Liver (tissue), 9 donors: Measurements from ENCODE around the gene ZNF410. TPM values are rescaled to one million over a fixed set of nuclear protein-coding genes. Genes with fewer than 3 reads are reported as not detected.

ENCODE experiments used
- DNase-seq: peaks from one replicate; pipeline ENCODE4 v3.0.0-alpha.2; 2017; ENCODE audit warnings: low spot score
- H3K27ac ChIP-seq, 2 donors: one replicate each; pipeline ENCODE4 v1.7.0; 2013; ENCODE audit warnings: inconsistent platforms in 2 of 2, low read length in 2 of 2, control low read depth in 1 of 2, low read depth in 1 of 2, mild to moderate bottlenecking in 1 of 2
- H3K27me3 ChIP-seq, 4 donors: one replicate each; pipeline versions ENCODE4 v1.6.1 to v1.7.0; 2013; ENCODE audit warnings: low read length in 3 of 4, inconsistent platforms in 1 of 4, mild to moderate bottlenecking in 1 of 4, moderate library complexity in 1 of 4; ENCODE audit not compliant: control insufficient read depth in 4 of 4, insufficient read depth in 4 of 4
- H3K36me3 ChIP-seq, 4 donors: one replicate each; pipeline versions ENCODE4 v1.6.1 to v1.7.0; 2013; ENCODE audit warnings: low read length in 3 of 4, mild to moderate bottlenecking in 3 of 4, low read depth in 1 of 4, moderate library complexity in 1 of 4; ENCODE audit not compliant: control insufficient read depth in 4 of 4, insufficient read depth in 3 of 4
- H3K4me1 ChIP-seq, 4 donors: one replicate each; pipeline versions ENCODE4 v1.6.1 to v1.7.0; 2013; ENCODE audit warnings: low read length in 3 of 4, mild to moderate bottlenecking in 3 of 4, moderate library complexity in 1 of 4; ENCODE audit not compliant: control insufficient read depth in 4 of 4, insufficient read depth in 4 of 4
- H3K4me3 ChIP-seq, 3 donors: one replicate each; pipeline versions ENCODE4 v1.6.1 to v1.7.0; 2013; ENCODE audit warnings: low read length in 3 of 3, control low read depth in 1 of 3, low read depth in 1 of 3, mild to moderate bottlenecking in 1 of 3
- H3K9ac ChIP-seq, 2 donors: one replicate each; pipeline ENCODE4 v1.7.0; 2013; ENCODE audit warnings: low read length in 2 of 2, mild to moderate bottlenecking in 2 of 2, moderate library complexity in 2 of 2, control low read depth in 1 of 2, low read depth in 1 of 2
- H3K9me3 ChIP-seq, 4 donors: one replicate each; pipeline versions ENCODE4 v1.6.1 to v1.7.0; 2013; ENCODE audit warnings: low read length in 3 of 4; ENCODE audit not compliant: control insufficient read depth in 4 of 4
- ATF3 ChIP-seq: IDR thresholded peaks from 2 replicates; pipeline ENCODE4 v1.6.1; 2016; ENCODE audit warnings: antibody characterized with exemption
- EGR1 ChIP-seq, 2 donors: IDR thresholded peaks; 2 replicates each; pipeline ENCODE4 v1.6.1; 2016 to 2018; ENCODE audit warnings: antibody characterized with exemption in 2 of 2, low read depth in 2 of 2
- FOXA1 ChIP-seq: IDR thresholded peaks from 2 replicates; pipeline ENCODE4 v1.6.1; 2016; ENCODE audit warnings: antibody characterized with exemption
- FOXA2 ChIP-seq: IDR thresholded peaks from 2 replicates; pipeline ENCODE4 v1.6.1; 2016; ENCODE audit warnings: antibody characterized with exemption
- GABPA ChIP-seq, 2 donors: IDR thresholded peaks in 1 of 2; conservative IDR thresholded peaks in 1 of 2; 2 replicates each; pipeline ENCODE4 v1.6.1; 2016; ENCODE audit warnings: antibody characterized with exemption in 2 of 2, mild to moderate bottlenecking in 1 of 2, moderate library complexity in 1 of 2
- HNF4A ChIP-seq, 2 donors: conservative IDR thresholded peaks; 2 replicates each; pipeline ENCODE4 v1.6.1; 2016; ENCODE audit warnings: antibody characterized with exemption in 2 of 2, mild to moderate bottlenecking in 2 of 2
- HNF4G ChIP-seq: IDR thresholded peaks from 2 replicates; pipeline ENCODE4 v1.6.1; 2016; ENCODE audit warnings: antibody characterized with exemption
- MAX ChIP-seq: IDR thresholded peaks from 2 replicates; pipeline ENCODE4 v1.6.1; 2016; ENCODE audit warnings: antibody characterized with exemption
- NR2F2 ChIP-seq: IDR thresholded peaks from 2 replicates; pipeline ENCODE4 v1.6.1; 2016; ENCODE audit warnings: antibody characterized with exemption
- RAD21 ChIP-seq, 2 donors: IDR thresholded peaks; 2 replicates each; pipeline ENCODE4 v1.6.1; 2016; ENCODE audit warnings: antibody characterized with exemption in 2 of 2, mild to moderate bottlenecking in 2 of 2
- RXRA ChIP-seq, 2 donors: IDR thresholded peaks; 2 replicates each; pipeline ENCODE4 v1.6.1; 2017 to 2018; ENCODE audit warnings: antibody characterized with exemption in 2 of 2, mild to moderate bottlenecking in 1 of 2
- SP1 ChIP-seq: IDR thresholded peaks from 2 replicates; pipeline ENCODE4 v1.6.1; 2018; ENCODE audit warnings: antibody characterized with exemption, mild to moderate bottlenecking
- TAF1 ChIP-seq: conservative IDR thresholded peaks from 2 replicates; pipeline ENCODE4 v1.6.1; 2016; ENCODE audit warnings: antibody characterized with exemption, mild to moderate bottlenecking
- YY1 ChIP-seq: IDR thresholded peaks from 2 replicates; pipeline ENCODE4 v1.6.1; 2016; ENCODE audit warnings: antibody characterized with exemption, mild to moderate bottlenecking
- WGBS: extraction: QIAGEN DNeasy Blood & Tissue Kit; methylation state at CpG from one replicate; pipeline ENCODE4 v1.1.7; 2013; 5-methylcytosine and 5-hydroxymethylcytosine counted together
- polyA plus RNA-seq, 2 donors: library from polyadenylated mRNA; stranded (reverse) in 1 of 2; unstranded in 1 of 2; fragments of 200-250 nt in 1 of 2; fragments of >200 nt in 1 of 2; fragmentation: Nextera tagmentation in 1 of 2; extraction: Ambion mirVana in 1 of 2; gene quantifications; one replicate each; pipeline versions ENCODE4 v1.2.1 to v1.2.3, GENCODE V29; 2013 to 2015
- total RNA-seq, 2 donors: library from RNA; depleted of rRNA; stranded (reverse); fragments of >200 nt; gene quantifications; one replicate each; pipeline ENCODE4 v1.2.3, GENCODE V29; 2014
- TF ChIP-seq, protein P1 (sequence below): IDR thresholded peaks from 2 replicates; pipeline ENCODE4 v1.6.1; 2016; ENCODE audit warnings: antibody characterized with exemption, mild to moderate bottlenecking
- donor health status: healthy.
- donor health status: healthy.
- donor health status: healthy.
- donor health status: healthy.
- donor health status: healthy.

The ZNF410 gene
- total and polyA plus RNA-seq, 4 donors, result 11.2 to 33.0 (median 21.6) TPM

DNA sequence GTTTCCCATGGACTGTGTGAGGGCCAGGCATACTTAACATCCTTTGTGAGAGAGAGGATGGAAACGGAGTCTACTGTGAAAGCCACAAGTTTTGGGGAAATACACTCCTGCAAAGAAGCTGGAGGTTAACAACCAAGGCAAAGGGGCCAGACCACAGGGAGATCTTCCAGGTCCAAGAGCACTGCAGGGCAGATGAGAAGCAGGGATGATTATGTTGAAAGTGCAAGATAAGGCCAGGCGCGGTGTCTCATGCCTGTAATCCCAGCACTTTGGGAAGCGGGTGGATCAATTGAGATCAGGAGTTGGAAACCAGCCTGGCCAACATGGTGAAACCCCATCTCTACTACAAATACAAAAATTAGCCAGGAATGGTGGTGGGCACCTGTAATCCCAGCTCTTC, 78.6 kb downstream of the ZNF410 start:
- no peak for TF ChIP-seq RAD21 (IDR thresholded peaks at IDR 0.05)
- no peak for TF ChIP-seq EGR1 (IDR thresholded peaks at IDR 0.05; ENCODE audit: low read depth in 2 of 2)
- TF ChIP-seq GABPA (IDR thresholded peaks at IDR 0.05 in 1 of 2, conservative IDR thresholded peaks at IDR 0.05 in 1 of 2), result no peak
- TF ChIP-seq FOXA1, result no peak
- TF ChIP-seq NR2F2, result no peak
- TF ChIP-seq FOXA2, result no peak
- TF ChIP-seq HNF4A (conservative IDR thresholded peaks at IDR 0.05), result no peak
- no peak for TF ChIP-seq RXRA (IDR thresholded peaks at IDR 0.05)
- TF ChIP-seq ATF3, result no peak
- TF ChIP-seq TAF1, result no peak
- no peak for TF ChIP-seq YY1
- no peak for TF ChIP-seq SP1
- TF ChIP-seq MAX, result no peak
- TF ChIP-seq HNF4G, result no peak
- Histone ChIP-seq H3K36me3 (peaks cover 7 to 80% (median 68%) of the 10 kb centered on the region in 4 donors), H3K4me3 (no peak overlapping the region), H3K9ac (no peak overlapping the region), H3K9me3 (no peaks in the 10 kb centered on the region), H3K27ac (no peak overlapping the region), H3K27me3 (no peaks in the 10 kb centered on the region), H3K4me1 (peaks cover 0 to 4% (median 0%) of the 10 kb centered on the region in 4 donors)
- DNase-seq, result no peak
- 86% methylated on average over 4 of the region's 4 CpGs for WGBS

GRCh38 chr14:73968885-73969284, 82.2 kb downstream of the ZNF410 start:
- WGBS, result 94% methylated on average over 2 of the region's 2 CpGs

More at GRCh38 chr14:73968885-73969284, 82.2 kb downstream of the ZNF410 start:
- Histone ChIP-seq H3K36me3 (peaks cover 6 to 74% (median 55%) of the 10 kb centered on the region in 4 donors), H3K4me3 (no peak overlapping the region), H3K9me3 (no peaks in the 10 kb centered on the region), H3K9ac (no peak overlapping the region), H3K4me1 (peaks cover 0 to 4% (median 0%) of the 10 kb centered on the region in 4 donors), H3K27ac (no peak overlapping the region), H3K27me3 (no peaks in the 10 kb centered on the region)
- DNase-seq, result no peak
- TF ChIP-seq, protein P1, sequence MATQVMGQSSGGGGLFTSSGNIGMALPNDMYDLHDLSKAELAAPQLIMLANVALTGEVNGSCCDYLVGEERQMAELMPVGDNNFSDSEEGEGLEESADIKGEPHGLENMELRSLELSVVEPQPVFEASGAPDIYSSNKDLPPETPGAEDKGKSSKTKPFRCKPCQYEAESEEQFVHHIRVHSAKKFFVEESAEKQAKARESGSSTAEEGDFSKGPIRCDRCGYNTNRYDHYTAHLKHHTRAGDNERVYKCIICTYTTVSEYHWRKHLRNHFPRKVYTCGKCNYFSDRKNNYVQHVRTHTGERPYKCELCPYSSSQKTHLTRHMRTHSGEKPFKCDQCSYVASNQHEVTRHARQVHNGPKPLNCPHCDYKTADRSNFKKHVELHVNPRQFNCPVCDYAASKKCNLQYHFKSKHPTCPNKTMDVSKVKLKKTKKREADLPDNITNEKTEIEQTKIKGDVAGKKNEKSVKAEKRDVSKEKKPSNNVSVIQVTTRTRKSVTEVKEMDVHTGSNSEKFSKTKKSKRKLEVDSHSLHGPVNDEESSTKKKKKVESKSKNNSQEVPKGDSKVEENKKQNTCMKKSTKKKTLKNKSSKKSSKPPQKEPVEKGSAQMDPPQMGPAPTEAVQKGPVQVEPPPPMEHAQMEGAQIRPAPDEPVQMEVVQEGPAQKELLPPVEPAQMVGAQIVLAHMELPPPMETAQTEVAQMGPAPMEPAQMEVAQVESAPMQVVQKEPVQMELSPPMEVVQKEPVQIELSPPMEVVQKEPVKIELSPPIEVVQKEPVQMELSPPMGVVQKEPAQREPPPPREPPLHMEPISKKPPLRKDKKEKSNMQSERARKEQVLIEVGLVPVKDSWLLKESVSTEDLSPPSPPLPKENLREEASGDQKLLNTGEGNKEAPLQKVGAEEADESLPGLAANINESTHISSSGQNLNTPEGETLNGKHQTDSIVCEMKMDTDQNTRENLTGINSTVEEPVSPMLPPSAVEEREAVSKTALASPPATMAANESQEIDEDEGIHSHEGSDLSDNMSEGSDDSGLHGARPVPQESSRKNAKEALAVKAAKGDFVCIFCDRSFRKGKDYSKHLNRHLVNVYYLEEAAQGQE, result no peak
- TF ChIP-seq YY1 (no peak), TAF1 (no peak), HNF4A (conservative IDR thresholded peaks at IDR 0.05) (no peak), RAD21 (IDR thresholded peaks at IDR 0.05) (no peak), HNF4G (no peak), FOXA2 (no peak), FOXA1 (no peak)
